Naive thymus-derived CD4-positive, alpha-beta T cell (primary cell): ENCODE data around the gene PIGN. TPM values are rescaled to one million over a fixed set of nuclear protein-coding genes. Genes with fewer than 3 reads are reported as not detected.

ENCODE experiments used
- ATAC-seq: fragments of 150-1000 bp; cut with Tn5 transposase; 2 replicates; pipeline ENCODE4 v1.10.0; 2021; ENCODE audit warnings: mild to moderate bottlenecking, moderate library complexity
- CTCF ChIA-PET: fragments of 350-600 bp; sonication (Branson Sonifier 250); formaldehyde crosslinking; loops from one replicate; lab custom pipeline; 2021; ENCODE audit warnings: antibody characterized with exemption; lab: Charles Lee
- POLR2A ChIA-PET: fragments of 350-600 bp; sonication (Branson Sonifier 250); formaldehyde crosslinking; loops from one replicate; lab custom pipeline; 2021; ENCODE audit warnings: antibody characterized with exemption, inconsistent platforms; lab: Charles Lee
- DNase-seq, 9 donors: peaks; one replicate each; pipeline versions ENCODE4 v3.0.0 to v3.0.0-alpha.2; 2020 to 2022; ENCODE audit warnings: mixed read lengths in 1 of 9
- H3K27ac ChIP-seq: one replicate; pipeline ENCODE4 v1.7.0; 2013; ENCODE audit warnings: mild to moderate bottlenecking, low read depth, low read length, moderate library complexity
- H3K27me3 ChIP-seq, 2 donors: one replicate each; pipeline ENCODE4 v1.7.0; 2013; ENCODE audit warnings: low read length in 2 of 2, mild to moderate bottlenecking in 2 of 2, moderate library complexity in 2 of 2; ENCODE audit not compliant: control insufficient read depth in 2 of 2, insufficient read depth in 2 of 2
- H3K36me3 ChIP-seq, 3 experiments: 1 replicate in 2 of 3; 2 replicates in 1 of 3; pipeline ENCODE4 v1.7.0; 2013; ENCODE audit warnings: low read length in 3 of 3, mild to moderate bottlenecking in 3 of 3, moderate library complexity in 1 of 3; ENCODE audit not compliant: insufficient read depth in 3 of 3, control insufficient read depth in 2 of 3
- H3K4me1 ChIP-seq, 2 donors: one replicate each; pipeline ENCODE4 v1.7.0; 2013; ENCODE audit warnings: low read length in 2 of 2, mild to moderate bottlenecking in 2 of 2, moderate library complexity in 1 of 2; ENCODE audit not compliant: control insufficient read depth in 2 of 2, insufficient read depth in 2 of 2
- H3K4me3 ChIP-seq: 2 replicates; pipeline ENCODE4 v1.7.0; 2013; ENCODE audit warnings: mild to moderate bottlenecking, low read length
- H3K9me3 ChIP-seq, 3 experiments: 1 replicate in 2 of 3; 2 replicates in 1 of 3; pipeline ENCODE4 v1.7.0; 2013; ENCODE audit warnings: low read length in 3 of 3; ENCODE audit not compliant: control insufficient read depth in 2 of 3
- H3K27ac Mint-ChIP-seq, 9 donors: one replicate each; pipeline ENCODE4 v1.8.0; 2020 to 2022; ENCODE audit warnings: mixed read lengths in 9 of 9, mild to moderate bottlenecking in 8 of 9, moderate library complexity in 5 of 9, inconsistent platforms in 2 of 9
- H3K27me3 Mint-ChIP-seq, 5 donors: one replicate each; pipeline ENCODE4 v1.8.0; 2021 to 2022; ENCODE audit warnings: mixed read lengths in 5 of 5, mild to moderate bottlenecking in 1 of 5
- H3K36me3 Mint-ChIP-seq, 5 donors: one replicate each; pipeline ENCODE4 v1.8.0; 2020 to 2022; ENCODE audit warnings: mixed read lengths in 5 of 5, mild to moderate bottlenecking in 3 of 5, inconsistent platforms in 1 of 5
- H3K4me1 Mint-ChIP-seq, 7 donors: one replicate each; pipeline ENCODE4 v1.8.0; 2020 to 2022; ENCODE audit warnings: mixed read lengths in 7 of 7, mild to moderate bottlenecking in 3 of 7, inconsistent platforms in 1 of 7
- H3K4me3 Mint-ChIP-seq, 10 donors: one replicate each; pipeline ENCODE4 v1.8.0; 2020 to 2022; ENCODE audit warnings: mild to moderate bottlenecking in 10 of 10, mixed read lengths in 10 of 10, moderate library complexity in 6 of 10, inconsistent platforms in 2 of 10
- H3K9me3 Mint-ChIP-seq, 11 donors: one replicate each; pipeline ENCODE4 v1.8.0; 2020 to 2022; ENCODE audit warnings: mixed read lengths in 11 of 11, mild to moderate bottlenecking in 4 of 11, inconsistent platforms in 1 of 11, moderate library complexity in 1 of 11
- intact Hi-C, 2 donors: fragments of 100-400 bp; cut with micrococcal nuclease; formaldehyde crosslinking; loops; one replicate each; pipeline ENCODE4 v1.15.1; 2023
- polyA plus RNA-seq, 2 donors: library from polyadenylated mRNA; unstranded; fragments of 300-500 nt; fragmentation: Illumina TruSeq; gene quantifications; one replicate each; pipeline ENCODE4 v1.2.3, GENCODE V29; 2021
- total RNA-seq, 6 experiments: library from RNA in 5 of 6; stranded (reverse) in 5 of 6; gene quantifications; 1 replicate in 5 of 6; 2 replicates in 1 of 6; pipeline ENCODE4 v1.2.3 and lab custom pipeline; 2021 to 2026

PIGN gene
- total and polyA plus RNA-seq, 7 experiments from 2014 or later = 15.5 to 29.8 (median 21.4) TPM

GRCh38 chr18:62122330-62122729 is 64.5 kb downstream of the PIGN start:
- intact Hi-C loops = no loop called here
- POLR2A ChIA-PET = no interaction called here
- no peaks in the 10 kb centered on the region for H3K27me3 Mint-ChIP-seq
- Histone ChIP-seq H3K27ac (no peak overlapping the region), H3K9me3 (no peaks in the 10 kb centered on the region), H3K4me1 (no peaks in the 10 kb centered on the region), H3K36me3 (no peaks in the 10 kb centered on the region), H3K4me3 (no peak overlapping the region), H3K27me3 (no peaks in the 10 kb centered on the region)
- H3K4me3 Mint-ChIP-seq = no peak overlapping the region
- DNase-seq (no peak), ATAC-seq (no peak)
- peaks cover 0 to 2% (median 0%) of the 10 kb centered on the region in 7 donors for H3K4me1 Mint-ChIP-seq
- H3K27ac Mint-ChIP-seq = no peak overlapping the region
- CTCF ChIA-PET = interaction anchor here (2.1 kb wide), 1 partner anchor 9 kb away, joined by 7 read pairs; no protein-coding TSS in a partner anchor
- peaks cover 4 to 43% (median 21%) of the 10 kb centered on the region in 5 donors for H3K36me3 Mint-ChIP-seq
- H3K9me3 Mint-ChIP-seq = peaks cover 0 to 2% (median 0%) of the 10 kb centered on the region in 11 donors

GRCh38 chr18:62119884-62120283 is 67.0 kb downstream of the PIGN start:
- peaks cover 4 to 40% (median 22%) of the 10 kb centered on the region in 5 donors for H3K36me3 Mint-ChIP-seq
- Histone ChIP-seq H3K27me3 (no peaks in the 10 kb centered on the region), H3K27ac (no peak overlapping the region), H3K4me3 (no peak overlapping the region), H3K4me1 (no peaks in the 10 kb centered on the region), H3K9me3 (no peaks in the 10 kb centered on the region), H3K36me3 (no peaks in the 10 kb centered on the region)
- DNase-seq (no peak), ATAC-seq (no peak)
- no peak overlapping the region for H3K4me3 Mint-ChIP-seq
- intact Hi-C loops = loop anchor here in 1 of 2 donors (10.0 kb wide), 1 partner anchor 195 kb away; no protein-coding TSS in a partner anchor
- ChIA-PET CTCF (no interaction called here), POLR2A (no interaction called here)
- no peaks in the 10 kb centered on the region for H3K4me1 Mint-ChIP-seq
- H3K27ac Mint-ChIP-seq = no peak overlapping the region
- H3K27me3 Mint-ChIP-seq = no peaks in the 10 kb centered on the region
- peaks cover 0 to 2% (median 0%) of the 10 kb centered on the region in 11 donors for H3K9me3 Mint-ChIP-seq

GRCh38 chr18:62118328-62118727 is 68.5 kb downstream of the PIGN start:
- ATAC-seq (no peak), DNase-seq (no peak)
- Histone ChIP-seq H3K27ac (no peak overlapping the region), H3K4me3 (no peak overlapping the region), H3K9me3 (no peaks in the 10 kb centered on the region), H3K36me3 (no peaks in the 10 kb centered on the region), H3K27me3 (no peaks in the 10 kb centered on the region), H3K4me1 (no peaks in the 10 kb centered on the region)
- Mint-ChIP-seq H3K4me3 (no peak overlapping the region), H3K4me1 (no peaks in the 10 kb centered on the region), H3K27ac (no peak overlapping the region), H3K27me3 (no peaks in the 10 kb centered on the region), H3K36me3 (peaks cover 4 to 40% (median 30%) of the 10 kb centered on the region in 5 donors), H3K9me3 (peaks cover 0 to 2% (median 0%) of the 10 kb centered on the region in 11 donors)
- CTCF ChIA-PET = interaction anchor here (0.9 kb wide), 1 partner anchor 13 kb away, joined by 4 read pairs; no protein-coding TSS in a partner anchor
- POLR2A ChIA-PET = no interaction called here
- intact Hi-C loops = loop anchor here in 1 of 2 donors (10.0 kb wide), 1 partner anchor 194 kb away; no protein-coding TSS in a partner anchor

GRCh38 chr18:62109676-62110075 is 77.2 kb downstream of the PIGN start:
- H3K27ac ChIP-seq = no peak overlapping the region
- no peak for DNase-seq
- intact Hi-C loops = loop anchor here in 1 of 2 donors (10.0 kb wide), 1 partner anchor 185 kb away; no protein-coding TSS in a partner anchor
- Mint-ChIP-seq H3K27ac (no peak overlapping the region), H3K4me3 (no peak overlapping the region), H3K27me3 (no peaks in the 10 kb centered on the region), H3K36me3 (peaks cover 0 to 38% (median 14%) of the 10 kb centered on the region in 5 donors), H3K4me1 (no peaks in the 10 kb centered on the region), H3K9me3 (no peaks in the 10 kb centered on the region)
- H3K4me3 ChIP-seq = no peak overlapping the region
- no peaks in the 10 kb centered on the region for H3K9me3 ChIP-seq
- CTCF ChIA-PET = no interaction called here
- no peaks in the 10 kb centered on the region for H3K4me1 ChIP-seq
- H3K36me3 ChIP-seq = no peaks in the 10 kb centered on the region
- no peak for ATAC-seq
- POLR2A ChIA-PET = no interaction called here
- no peaks in the 10 kb centered on the region for H3K27me3 ChIP-seq

- ATAC-seq = no peak
- Mint-ChIP-seq H3K27ac (no peak overlapping the region), H3K4me3 (no peak overlapping the region), H3K4me1 (peaks cover 0 to 2% (median 0%) of the 10 kb centered on the region in 7 donors), H3K9me3 (no peaks in the 10 kb centered on the region), H3K27me3 (no peaks in the 10 kb centered on the region), H3K36me3 (peaks cover 0 to 32% (median 8%) of the 10 kb centered on the region in 5 donors)
- Histone ChIP-seq H3K4me3 (no peak overlapping the region), H3K27me3 (no peaks in the 10 kb centered on the region), H3K36me3 (no peaks in the 10 kb centered on the region), H3K27ac (no peak overlapping the region), H3K4me1 (no peaks in the 10 kb centered on the region), H3K9me3 (no peaks in the 10 kb centered on the region)
- intact Hi-C loops = no loop called here
- DNase-seq = no peak
- CTCF ChIA-PET = no interaction called here
- POLR2A ChIA-PET = no interaction called here
These were observed 79.0 kb downstream of the PIGN start for GRCh38 chr18:62107881-62108280.

GRCh38 chr18:62106271-62106670 is 80.6 kb downstream of the PIGN start:
- Histone ChIP-seq H3K36me3 (peaks cover 0 to 3% (median 0%) of the 10 kb centered on the region in 3 experiments), H3K4me1 (no peaks in the 10 kb centered on the region), H3K4me3 (no peak overlapping the region), H3K27ac (no peak overlapping the region), H3K9me3 (no peaks in the 10 kb centered on the region), H3K27me3 (no peaks in the 10 kb centered on the region)
- peaks cover 0 to 38% (median 9%) of the 10 kb centered on the region in 5 donors for H3K36me3 Mint-ChIP-seq
- intact Hi-C loops = no loop called here
- no peaks in the 10 kb centered on the region for H3K9me3 Mint-ChIP-seq
- POLR2A ChIA-PET = no interaction called here
- CTCF ChIA-PET = no interaction called here
- peaks cover 0 to 9% (median 3%) of the 10 kb centered on the region in 7 donors for H3K4me1 Mint-ChIP-seq
- no peak for DNase-seq
- H3K27ac Mint-ChIP-seq = no peak overlapping the region
- no peak for ATAC-seq
- H3K4me3 Mint-ChIP-seq = no peak overlapping the region
- no peaks in the 10 kb centered on the region for H3K27me3 Mint-ChIP-seq

- Mint-ChIP-seq H3K4me1 (peaks cover 0 to 10% (median 4%) of the 10 kb centered on the region in 7 donors), H3K9me3 (no peaks in the 10 kb centered on the region), H3K4me3 (no peak overlapping the region), H3K27ac (no peak overlapping the region), H3K36me3 (peaks cover 0 to 39% (median 13%) of the 10 kb centered on the region in 5 donors), H3K27me3 (no peaks in the 10 kb centered on the region)
- no peak for DNase-seq
- Histone ChIP-seq H3K36me3 (peaks cover 0 to 3% (median 0%) of the 10 kb centered on the region in 3 experiments), H3K9me3 (no peaks in the 10 kb centered on the region), H3K4me3 (no peak overlapping the region), H3K27ac (no peak overlapping the region), H3K4me1 (no peaks in the 10 kb centered on the region), H3K27me3 (no peaks in the 10 kb centered on the region)
- ChIA-PET POLR2A (no interaction called here), CTCF (no interaction called here)
- no peak for ATAC-seq
- intact Hi-C loops = no loop called here
These were observed 81.5 kb downstream of the PIGN start for GRCh38 chr18:62105376-62105775.
